Keratinocyte (primary cell): ENCODE measurements around the gene DNAJB2. TPM values are rescaled to one million over a fixed set of nuclear protein-coding genes. Genes with fewer than 3 reads are reported as not detected.

Source experiments
- DNase-seq: peaks from one replicate; pipeline ENCODE4 v3.0.0-alpha.2; 2011; ENCODE audit warnings: low read depth, missing footprints, low spot score
- FAIRE-seq: peaks from 2 replicates; lab custom pipeline; 2011; peaks lifted over from hg19 to GRCh38; lab: Jason Lieb, UNC
- H2AFZ ChIP-seq: 2 replicates; pipeline ENCODE4 v1.6.0; 2012; ENCODE audit warnings: low read length, control low read depth, inconsistent platforms; ENCODE audit not compliant: control insufficient read depth
- H3K27ac ChIP-seq: 2 replicates; pipeline ENCODE4 v1.5.1; 2011; ENCODE audit warnings: low read length; ENCODE audit not compliant: control insufficient read depth, insufficient read depth
- H3K27me3 ChIP-seq: 3 replicates; pipeline ENCODE4 v1.6.0; 2011; ENCODE audit warnings: low read length; ENCODE audit not compliant: control insufficient read depth, insufficient read depth; ENCODE audit errors: extremely low read depth
- H3K36me3 ChIP-seq, 2 experiments: 2 replicates in 1 of 2; 3 replicates in 1 of 2; pipeline ENCODE4 v1.5.1; 2011; ENCODE audit warnings: low read length in 2 of 2, mild to moderate bottlenecking in 1 of 2; ENCODE audit not compliant: control insufficient read depth in 2 of 2, insufficient read depth in 2 of 2; ENCODE audit errors: extremely low read depth in 1 of 2
- H3K4me1 ChIP-seq: 3 replicates; pipeline ENCODE4 v1.5.1; 2011; ENCODE audit warnings: low read length; ENCODE audit not compliant: control insufficient read depth, insufficient read depth; ENCODE audit errors: extremely low read depth
- H3K4me2 ChIP-seq: 3 replicates; pipeline ENCODE4 v1.6.0; 2011; ENCODE audit warnings: low read depth, low read length; ENCODE audit not compliant: control insufficient read depth, insufficient read depth; ENCODE audit errors: extremely low read depth
- H3K4me3 ChIP-seq, 3 experiments: fragments of 200-600 bp in 1 of 3; sonication (generic) in 1 of 3; 2 replicates in 2 of 3; 3 replicates in 1 of 3; pipeline ENCODE4 v1.5.1; 2011 to 2016; ENCODE audit warnings: low read length in 3 of 3, mild to moderate bottlenecking in 3 of 3, control low read depth in 2 of 3, inconsistent platforms in 1 of 3, low read depth in 1 of 3, mixed read lengths in 1 of 3, mixed run types in 1 of 3, moderate library complexity in 1 of 3; ENCODE audit not compliant: control insufficient read depth in 2 of 3, insufficient read depth in 2 of 3; ENCODE audit errors: extremely low read depth in 1 of 3
- H3K79me2 ChIP-seq: 2 replicates; pipeline ENCODE4 v1.6.0; 2012; ENCODE audit warnings: low read length; ENCODE audit not compliant: control insufficient read depth, insufficient read depth
- H3K9ac ChIP-seq: 3 replicates; pipeline ENCODE4 v1.6.0; 2011; ENCODE audit warnings: low read length; ENCODE audit not compliant: control insufficient read depth, insufficient read depth; ENCODE audit errors: extremely low read depth
- H3K9me1 ChIP-seq: 3 replicates; pipeline ENCODE4 v1.6.0; 2011; ENCODE audit warnings: low read length; ENCODE audit not compliant: control insufficient read depth, insufficient read depth; ENCODE audit errors: extremely low read depth
- H3K9me3 ChIP-seq: 2 replicates; pipeline ENCODE4 v1.5.1; 2012; ENCODE audit warnings: low read depth, low read length; ENCODE audit not compliant: control insufficient read depth
- H4K20me1 ChIP-seq: 3 replicates; pipeline ENCODE4 v1.6.0; 2011; ENCODE audit warnings: low read length; ENCODE audit not compliant: control insufficient read depth, insufficient read depth; ENCODE audit errors: extremely low read depth
- CTCF ChIP-seq, 3 experiments: IDR thresholded peaks in 1 of 3; conservative IDR thresholded peaks in 1 of 3; optimal IDR thresholded peaks in 1 of 3; 2 replicates in 2 of 3; 3 replicates in 1 of 3; pipeline versions ENCODE3 to v1.5.1; 2011; ENCODE audit warnings: low read length in 3 of 3, mild to moderate bottlenecking in 3 of 3, moderate library complexity in 2 of 3, control low read depth in 1 of 3, inconsistent platforms in 1 of 3; ENCODE audit not compliant: insufficient read depth in 2 of 3; ENCODE audit errors: extremely low read depth in 1 of 3
- EZH2 ChIP-seq: IDR thresholded peaks from one replicate; pipeline ENCODE4 v1.6.1; 2012; ENCODE audit warnings: inconsistent platforms, mild to moderate bottlenecking, low read length, moderate library complexity
- dilution Hi-C: fragments of 300-500 bp; cut with MboI; formaldehyde crosslinking; loops from one replicate; pipeline ENCODE4 v1.7.0; 2020; ENCODE audit warnings: low sequenced_read_pairs; ENCODE audit not compliant: extremely low pct_ligation_motif_present
- polyA plus RNA-seq, 5 experiments: library from polyadenylated mRNA; depleted of rRNA in 3 of 5; stranded (reverse) in 3 of 5; stranded (forward) in 1 of 5; unstranded in 1 of 5; fragments of >200 nt; gene quantifications; 1 replicate in 1 of 5; 2 replicates in 3 of 5; 3 replicates in 1 of 5; pipeline versions ENCODE4 v1.2.1 to v1.2.3, GENCODE V29; 2011 to 2012; ENCODE audit warnings: missing spikeins in 2 of 5, low read depth in 1 of 5, low replicate concordance in 1 of 5

Gene DNAJB2
- polyA plus RNA-seq, 1 donor (not counting 4 experiments of a cell fraction or from before 2014, with no cell fraction given): 51.7 TPM

- dilution Hi-C loops: no loop called here
Measured at GRCh38 chr2:219327719-219328118, 48.6 kb downstream of the DNAJB2 start.

GRCh38 chr2:219331560-219332213 lies 52.5 kb downstream of the DNAJB2 start:
- peaks cover 36% of the 10 kb centered on the region for H3K27me3 ChIP-seq
- H3K36me3 ChIP-seq: no peaks in the 10 kb centered on the region
- H4K20me1 ChIP-seq: no peaks in the 10 kb centered on the region
- H3K4me3 ChIP-seq: no peak overlapping the region
- H3K27ac ChIP-seq: no peak overlapping the region
- no peak for TF ChIP-seq CTCF (optimal IDR thresholded peaks at IDR 0.05 in 1 of 3, IDR thresholded peaks at IDR 0.05 in 1 of 3, conservative IDR thresholded peaks at IDR 0.05 in 1 of 3; ENCODE audit: extremely low read depth in 1 of 3, insufficient read depth in 2 of 3, low read length in 3 of 3)
- TF ChIP-seq EZH2: peak; percentile 47
- no peaks in the 10 kb centered on the region for H3K9me3 ChIP-seq
- no peaks in the 10 kb centered on the region for H3K4me1 ChIP-seq
- dilution Hi-C loops: no loop called here
- H3K9ac ChIP-seq: no peak overlapping the region
- FAIRE-seq: no peak
- H3K9me1 ChIP-seq: no peaks in the 10 kb centered on the region
- no peak overlapping the region for H3K4me2 ChIP-seq
- DNase-seq: no peak
- no peak overlapping the region for H2AFZ ChIP-seq
- H3K79me2 ChIP-seq: no peaks in the 10 kb centered on the region

More at GRCh38 chr2:219327719-219328118, 48.6 kb downstream of the DNAJB2 start:
- FAIRE-seq (no peak), DNase-seq (no peak)
- no peaks in the 10 kb centered on the region for H3K4me1 ChIP-seq
- no peaks in the 10 kb centered on the region for H3K36me3 ChIP-seq
- H3K27me3 ChIP-seq: peaks cover 31% of the 10 kb centered on the region
- H3K79me2 ChIP-seq: no peaks in the 10 kb centered on the region
- no peak overlapping the region for H2AFZ ChIP-seq
- TF ChIP-seq EZH2 (no peak), CTCF (optimal IDR thresholded peaks at IDR 0.05 in 1 of 3, IDR thresholded peaks at IDR 0.05 in 1 of 3, conservative IDR thresholded peaks at IDR 0.05 in 1 of 3; ENCODE audit: extremely low read depth in 1 of 3, insufficient read depth in 2 of 3, low read length in 3 of 3) (no peak)
- H3K27ac ChIP-seq: no peak overlapping the region
- H3K9me1 ChIP-seq: no peaks in the 10 kb centered on the region
- no peak overlapping the region for H3K4me3 ChIP-seq
- no peaks in the 10 kb centered on the region for H4K20me1 ChIP-seq
- no peak overlapping the region for H3K4me2 ChIP-seq
- H3K9me3 ChIP-seq: no peaks in the 10 kb centered on the region
- H3K9ac ChIP-seq: no peak overlapping the region
